K562 (cell line): ENCODE measurements around the gene CSE1L. TPM values are rescaled to one million over a fixed set of nuclear protein-coding genes. Genes with fewer than 3 reads are reported as not detected.
A peak's percentile ranks its signal among the peaks of the same experiment; 100 is the strongest.

ENCODE experiments used
- BCOR ChIP-seq: fragments of 450-650 bp; IDR thresholded peaks from 2 replicates; pipeline ENCODE4 v1.6.1; 2016
- BRCA1 ChIP-seq, 2 experiments: fragments of 450-650 bp in 1 of 2; sonication (generic) in 1 of 2; formaldehyde crosslinking in 1 of 2; IDR thresholded peaks; 2 replicates each; pipeline versions ENCODE4 v1.5.0 to v1.6.1; 2017 to 2020; ENCODE audit warnings: mild to moderate bottlenecking in 1 of 2, missing genetic modification reagents in 1 of 2
- CC2D1A ChIP-seq: fragments of 450-650 bp; IDR thresholded peaks from 2 replicates; pipeline ENCODE4 v1.6.1; 2017; ENCODE audit warnings: mild to moderate bottlenecking
- DPF2 ChIP-seq: fragments of 450-650 bp; IDR thresholded peaks from 2 replicates; pipeline ENCODE4 v1.6.1; 2016
- L3MBTL2 ChIP-seq: fragments of 450-650 bp; IDR thresholded peaks from 2 replicates; pipeline ENCODE4 v1.6.1; 2016; ENCODE audit warnings: mild to moderate bottlenecking, moderate library complexity
- MGA ChIP-seq: fragments of 450-650 bp; IDR thresholded peaks from 2 replicates; pipeline ENCODE4 v1.6.1; 2016; ENCODE audit warnings: mild to moderate bottlenecking, moderate library complexity
- SMARCA5 ChIP-seq: fragments of 450-650 bp; IDR thresholded peaks from 2 replicates; pipeline ENCODE4 v1.6.1; 2016
- TRIM25 ChIP-seq: fragments of 450-650 bp; IDR thresholded peaks from 2 replicates; pipeline ENCODE4 v1.7.0; 2016; ENCODE audit warnings: borderline replicate concordance
- XRCC5 ChIP-seq: fragments of 200-400 bp; formaldehyde crosslinking; IDR thresholded peaks from 2 replicates; pipeline ENCODE4 v1.6.1; 2017; ENCODE audit warnings: low read depth, mild to moderate bottlenecking, low read length
- ZBTB2 ChIP-seq: fragments of 450-650 bp; IDR thresholded peaks from 2 replicates; pipeline ENCODE4 v1.6.1; 2016; ENCODE audit warnings: antibody characterized with exemption
- ZBTB34 ChIP-seq: fragments of 250-450 bp; sonication (Bioruptor Pico); IDR thresholded peaks from 2 replicates; pipeline ENCODE4 v1.8.0; 2021; ENCODE audit warnings: mild to moderate bottlenecking, moderate library complexity
- ZC3H4 ChIP-seq: sonication (generic); formaldehyde crosslinking; IDR thresholded peaks from 2 replicates; pipeline ENCODE4 v1.9.0; 2021; ENCODE audit warnings: missing genetic modification reagents, borderline replicate concordance
- polyA plus RNA-seq, 8 experiments: library from polyadenylated mRNA; depleted of rRNA in 4 of 8; stranded (reverse) in 5 of 8; unstranded in 3 of 8; fragments of >200 nt; fragmentation: Nextera tagmentation in 2 of 8; fragmentation: Illumina TruSeq in 1 of 8; extraction: Ambion mirVana in 2 of 8; extraction: Trizol in 1 of 8; gene quantifications; 2 replicates each; pipeline versions ENCODE4 v1.2.1 to v1.2.3, GENCODE V29; 2011 to 2014; ENCODE audit warnings: inconsistent platforms in 1 of 8, missing spikeins in 1 of 8
- total RNA-seq, 7 experiments: library from RNA; depleted of rRNA in 6 of 7; stranded (reverse); fragments of >200 nt in 6 of 7; fragmentation: Illumina TruSeq in 2 of 7; extraction: Trizol in 2 of 7; gene quantifications; 2 replicates each; pipeline versions ENCODE4 v1.2.1 to v1.2.3, GENCODE V29; 2011 to 2021; ENCODE audit warnings: low replicate concordance in 1 of 7

Gene CSE1L
- total and polyA plus RNA-seq, 9 of the 15 experiments (the other 6 are each of a cell fraction or from before 2014, with no cell fraction given), result 138 to 280 (median 209) TPM

GRCh38 chr20:49045440-49046086, 549 bp upstream of the CSE1L start (continued):
- peak; percentile 67; the same call in 1 of the 2 replicates for TF ChIP-seq L3MBTL2
- no peak for TF ChIP-seq ZBTB34 (CRISPR knock-in tag)
- 0 out of 2 replicates have a peak, but pooled peaks have one; percentile 53 for TF ChIP-seq ZC3H4 (CRISPR knock-in tag)
- TF ChIP-seq BCOR, result peak; percentile 66
- no peak for TF ChIP-seq BRCA1 (IDR thresholded peaks at IDR 0.05)
- 0 out of 2 replicates have a peak, but pooled peaks have one; percentile 63 for TF ChIP-seq BRCA1 (CRISPR knock-in tag; IDR thresholded peaks at IDR 0.05)
- no peak for TF ChIP-seq ZBTB2
- TF ChIP-seq XRCC5, result no peak
- TF ChIP-seq DPF2, result 0 out of 2 replicates have a peak, but pooled peaks have one; percentile 25
- TF ChIP-seq MGA, result peak; percentile 62; the same call in 1 of the 2 replicates
- TF ChIP-seq CC2D1A, result 0 out of 2 replicates have a peak, but pooled peaks have one; percentile 28
- TF ChIP-seq TRIM25, result peak; percentile 52; the same call in 1 of the 2 replicates
- 0 out of 2 replicates have a peak, but pooled peaks have one; percentile 17 for TF ChIP-seq SMARCA5
